AG04449 (cell line): Measurements from ENCODE around the gene PRSS3.
"Not testable (repeated sequence)": the region's sequence is repeated elsewhere in the genome, so short reads cannot be mapped to it uniquely, and the experiment has no call there.

ENCODE experiments used
- CTCF ChIA-PET: fragments of 350-600 bp; formaldehyde crosslinking; extraction: SDS; loops from one replicate; lab custom pipeline; 2021; ENCODE audit warnings: antibody characterized with exemption; lab: Yijun Ruan, JAX
- POLR2A ChIA-PET: fragments of 400-600, 350-600 bp; formaldehyde crosslinking; extraction: SDS; loops from one replicate; lab custom pipeline; 2020; ENCODE audit warnings: antibody characterized with exemption, inconsistent platforms; lab: Yijun Ruan, JAX
- DNase-seq: peaks from one replicate; pipeline ENCODE4 v3.0.0-alpha.2; 2010; ENCODE audit warnings: low read depth, low spot score
- H3K4me3 ChIP-seq: 2 replicates; pipeline ENCODE4 v1.5.1; 2011; ENCODE audit warnings: low read depth, mild to moderate bottlenecking, control low read depth, low read length
- TF ChIP-seq, protein P1 (sequence below): IDR thresholded peaks from one replicate; pipeline ENCODE4 v1.5.1; 2011; ENCODE audit warnings: mild to moderate bottlenecking, moderate library complexity, low read length, control low read depth, inconsistent platforms; ENCODE audit not compliant: insufficient read depth; ENCODE audit errors: missing control alignments

Gene PRSS3

GRCh38 chr9:33786681-33787080 is 8.7 kb upstream of the PRSS3 start:
- ChIA-PET CTCF (interaction anchor here (1.1 to 3.6 kb wide), 3 partner anchors 8 to 125 kb away, joined by 3 to 23 read pairs (median 4); no protein-coding TSS in a partner anchor), POLR2A (no interaction called here)
- TF ChIP-seq, protein P1, sequence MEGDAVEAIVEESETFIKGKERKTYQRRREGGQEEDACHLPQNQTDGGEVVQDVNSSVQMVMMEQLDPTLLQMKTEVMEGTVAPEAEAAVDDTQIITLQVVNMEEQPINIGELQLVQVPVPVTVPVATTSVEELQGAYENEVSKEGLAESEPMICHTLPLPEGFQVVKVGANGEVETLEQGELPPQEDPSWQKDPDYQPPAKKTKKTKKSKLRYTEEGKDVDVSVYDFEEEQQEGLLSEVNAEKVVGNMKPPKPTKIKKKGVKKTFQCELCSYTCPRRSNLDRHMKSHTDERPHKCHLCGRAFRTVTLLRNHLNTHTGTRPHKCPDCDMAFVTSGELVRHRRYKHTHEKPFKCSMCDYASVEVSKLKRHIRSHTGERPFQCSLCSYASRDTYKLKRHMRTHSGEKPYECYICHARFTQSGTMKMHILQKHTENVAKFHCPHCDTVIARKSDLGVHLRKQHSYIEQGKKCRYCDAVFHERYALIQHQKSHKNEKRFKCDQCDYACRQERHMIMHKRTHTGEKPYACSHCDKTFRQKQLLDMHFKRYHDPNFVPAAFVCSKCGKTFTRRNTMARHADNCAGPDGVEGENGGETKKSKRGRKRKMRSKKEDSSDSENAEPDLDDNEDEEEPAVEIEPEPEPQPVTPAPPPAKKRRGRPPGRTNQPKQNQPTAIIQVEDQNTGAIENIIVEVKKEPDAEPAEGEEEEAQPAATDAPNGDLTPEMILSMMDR = no peak
- no peak for DNase-seq
- H3K4me3 ChIP-seq = no peak overlapping the region

DNA sequence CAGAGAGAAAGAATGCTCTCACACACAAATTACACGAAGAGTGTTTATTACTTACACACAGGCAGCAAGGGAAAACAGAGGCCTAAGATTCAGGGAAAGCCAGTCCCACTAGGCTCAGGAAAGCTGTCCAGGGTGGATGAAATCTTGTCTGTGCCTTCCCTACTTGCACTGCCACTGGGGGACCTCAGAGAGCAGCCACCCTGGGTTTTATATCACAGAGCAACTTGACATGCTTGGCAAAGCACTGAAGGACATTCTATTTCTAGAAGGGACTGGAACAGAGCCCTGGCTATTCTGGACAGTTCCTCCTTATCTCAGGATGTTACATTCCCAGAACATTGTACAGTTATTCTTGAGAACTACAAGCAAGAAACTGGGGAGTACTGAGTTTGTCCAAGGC is 7.5 kb upstream of the PRSS3 start:
- H3K4me3 ChIP-seq = no peak overlapping the region
- TF ChIP-seq, protein P1 = no peak
- no peak for DNase-seq
- POLR2A ChIA-PET = no interaction called here
- CTCF ChIA-PET = interaction anchor here (1.1 to 3.6 kb wide), 3 partner anchors 9 to 164 kb away, joined by 3 to 23 read pairs (median 4); no protein-coding TSS in a partner anchor

GRCh38 chr9:33789429-33789828 is 5.9 kb upstream of the PRSS3 start:
- POLR2A ChIA-PET, H3K4me3 ChIP-seq, DNase-seq: not testable (repeated sequence)
- CTCF ChIA-PET = interaction anchor here (1.8 to 3.6 kb wide), 2 partner anchors 11 to 26 kb away, joined by 5 to 23 read pairs; no protein-coding TSS in a partner anchor

- CTCF ChIA-PET = interaction anchor here (1.0 to 4.1 kb wide), 5 partner anchors 12 to 70 kb away, joined by 3 to 24 read pairs (median 7); no protein-coding TSS in a partner anchor
- TF ChIP-seq, protein P1 = no peak
- POLR2A ChIA-PET = no interaction called here
- DNase-seq = no peak
- no peak overlapping the region for H3K4me3 ChIP-seq
These were observed 4.2 kb upstream of the PRSS3 start for GRCh38 chr9:33791117-33791516.

DNA sequence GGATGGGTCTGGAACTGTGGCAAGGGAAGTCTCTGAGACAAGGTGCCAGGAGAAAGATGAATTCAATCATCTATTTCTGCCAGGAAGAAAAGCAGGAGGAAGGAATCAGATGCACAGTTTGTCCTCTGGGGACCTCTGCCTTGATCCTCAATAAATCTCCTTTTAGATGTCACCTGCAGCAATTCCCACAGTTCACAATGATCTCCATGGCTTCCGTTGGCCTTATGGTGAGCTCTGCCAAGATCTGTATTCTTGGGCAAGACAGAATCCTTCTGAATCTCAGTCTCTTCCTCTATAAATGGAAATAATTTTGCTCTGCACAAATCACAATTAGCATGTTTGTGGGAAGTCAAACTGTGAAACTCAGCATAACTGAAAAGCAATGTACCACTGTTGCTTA is 1.9 kb upstream of the PRSS3 start:
- H3K4me3 ChIP-seq, DNase-seq, POLR2A ChIA-PET: not testable (repeated sequence)
- CTCF ChIA-PET = interaction anchor here (1.2 to 4.1 kb wide), 4 partner anchors 14 to 19 kb away, joined by 3 to 24 read pairs (median 3); no protein-coding TSS in a partner anchor

- no peak for DNase-seq
- TF ChIP-seq, protein P1 = no peak
- H3K4me3 ChIP-seq = no peak overlapping the region
- ChIA-PET CTCF (interaction anchor here (1.4 to 4.1 kb wide), 4 partner anchors 11 to 18 kb away, joined by 3 to 24 read pairs (median 4); no protein-coding TSS in a partner anchor), POLR2A (no interaction called here)
These were observed 801 bp upstream of the PRSS3 start for GRCh38 chr9:33794560-33794959.

DNA sequence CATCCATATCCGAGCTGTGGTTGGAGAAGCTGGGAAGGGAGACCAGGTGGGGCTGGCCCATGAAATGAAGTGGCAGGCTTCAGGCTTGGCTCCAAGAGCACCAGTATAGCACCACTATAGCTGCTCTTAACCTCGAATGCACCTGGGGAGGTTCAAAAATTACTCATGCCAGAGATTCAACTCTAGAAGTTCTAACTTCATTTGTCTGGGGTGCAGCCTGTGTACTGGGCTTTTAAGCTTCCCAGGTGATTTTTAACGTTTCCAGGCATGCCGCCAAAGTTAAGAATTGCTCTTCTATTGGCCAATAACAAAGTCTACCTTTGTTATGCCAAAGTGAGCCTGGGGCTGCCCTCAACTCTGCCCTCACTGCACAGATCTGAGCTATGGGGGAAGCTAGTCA is 458 bp downstream of the PRSS3 start:
- no peak overlapping the region for H3K4me3 ChIP-seq
- ChIA-PET CTCF (interaction anchor here (1.1 to 5.0 kb wide), 4 partner anchors 10 to 18 kb away, joined by 3 to 15 read pairs (median 4); no protein-coding TSS in a partner anchor), POLR2A (no interaction called here)
- no peak for DNase-seq
- TF ChIP-seq, protein P1 = no peak

- DNase-seq, H3K4me3 ChIP-seq, POLR2A ChIA-PET: not testable (repeated sequence)
- CTCF ChIA-PET = interaction anchor here (5.0 kb wide), 1 partner anchor 18 kb away, joined by 15 read pairs; no protein-coding TSS in a partner anchor
These were observed 1.3 kb downstream of the PRSS3 start for GRCh38 chr9:33796679-33797078.
